CD14-positive monocyte (primary cell): ENCODE results near the gene TEDC1. TPM values are rescaled to one million over a fixed set of nuclear protein-coding genes. Genes with fewer than 3 reads are reported as not detected.

Source experiments
- DNase-seq, 3 donors: peaks; one replicate each; pipeline ENCODE4 v3.0.0-alpha.2; 2011 to 2022
- H2AFZ ChIP-seq: 2 replicates; pipeline ENCODE4 v1.6.0; 2012; ENCODE audit warnings: mild to moderate bottlenecking, low read depth, low read length, inconsistent platforms; ENCODE audit not compliant: insufficient read depth, poor library complexity, severe bottlenecking
- H3K27ac ChIP-seq, 2 donors: 1 replicate in 1 of 2; 2 replicates in 1 of 2; pipeline ENCODE4 v1.5.1; 2012 to 2013; ENCODE audit warnings: low read length in 2 of 2, control low read depth in 1 of 2, inconsistent platforms in 1 of 2, low read depth in 1 of 2, mild to moderate bottlenecking in 1 of 2
- H3K27me3 ChIP-seq, 2 donors: one replicate each; pipeline versions ENCODE4 v1.6.0 to v1.6.1; 2011 to 2013; ENCODE audit warnings: low read length in 2 of 2; ENCODE audit not compliant: control insufficient read depth in 2 of 2, insufficient read depth in 2 of 2
- H3K36me3 ChIP-seq, 2 donors: replicated peaks in 1 of 2; 1 replicate in 1 of 2; 2 replicates in 1 of 2; pipeline versions ENCODE4 v1.5.1 to v1.6.1; 2012 to 2013; ENCODE audit warnings: low read length in 2 of 2, control low read depth in 1 of 2, inconsistent platforms in 1 of 2, mild to moderate bottlenecking in 1 of 2; ENCODE audit not compliant: insufficient read depth in 2 of 2, control insufficient read depth in 1 of 2
- H3K4me1 ChIP-seq, 2 donors: 1 replicate in 1 of 2; 2 replicates in 1 of 2; pipeline versions ENCODE4 v1.5.1 to v1.6.1; 2012 to 2013; ENCODE audit warnings: low read length in 2 of 2, control low read depth in 1 of 2, inconsistent platforms in 1 of 2, mild to moderate bottlenecking in 1 of 2, moderate library complexity in 1 of 2; ENCODE audit not compliant: insufficient read depth in 2 of 2, control insufficient read depth in 1 of 2
- H3K4me2 ChIP-seq: replicated peaks from 2 replicates; pipeline ENCODE3; 2012; ENCODE audit warnings: low read length, moderate library complexity, mild to moderate bottlenecking; ENCODE audit not compliant: poor library complexity, severe bottlenecking; ENCODE audit errors: extremely low read depth
- H3K4me3 ChIP-seq, 3 experiments: fragments of 200-600 bp in 1 of 3; sonication (generic) in 1 of 3; replicated peaks in 1 of 3; 1 replicate in 2 of 3; 2 replicates in 1 of 3; pipeline ENCODE4 v1.5.1; 2011 to 2013; ENCODE audit warnings: low read length in 3 of 3, mild to moderate bottlenecking in 3 of 3, control low read depth in 2 of 3, low read depth in 2 of 3, inconsistent platforms in 1 of 3, moderate library complexity in 1 of 3
- H3K79me2 ChIP-seq: 2 replicates; pipeline ENCODE4 v1.6.0; 2012; ENCODE audit warnings: mild to moderate bottlenecking, control low read depth, inconsistent platforms, low read length, moderate library complexity; ENCODE audit not compliant: insufficient read depth
- H3K9ac ChIP-seq: 2 replicates; pipeline ENCODE4 v1.6.0; 2017; ENCODE audit warnings: low read length, mild to moderate bottlenecking; ENCODE audit not compliant: insufficient read depth, poor library complexity, severe bottlenecking
- H3K9me3 ChIP-seq, 2 donors: replicated peaks in 1 of 2; 1 replicate in 1 of 2; 2 replicates in 1 of 2; pipeline versions ENCODE4 v1.5.1 to v1.6.1; 2012 to 2013; ENCODE audit warnings: low read length in 2 of 2, control low read depth in 1 of 2; ENCODE audit not compliant: control insufficient read depth in 1 of 2, insufficient read depth in 1 of 2
- H4K20me1 ChIP-seq: 2 replicates; pipeline ENCODE4 v1.6.0; 2012; ENCODE audit warnings: mild to moderate bottlenecking, low read length, control low read depth, moderate library complexity; ENCODE audit not compliant: insufficient read depth
- H3K27ac Mint-ChIP-seq, 7 donors: one replicate each; pipeline ENCODE4 v1.8.0; 2020; ENCODE audit warnings: mild to moderate bottlenecking in 7 of 7, mixed read lengths in 7 of 7, moderate library complexity in 6 of 7, inconsistent platforms in 2 of 7
- H3K27me3 Mint-ChIP-seq, 3 donors: one replicate each; pipeline ENCODE4 v1.8.0; 2021 to 2022; ENCODE audit warnings: low read depth in 3 of 3, mild to moderate bottlenecking in 3 of 3, mixed read lengths in 3 of 3, moderate library complexity in 3 of 3, inconsistent platforms in 1 of 3
- H3K36me3 Mint-ChIP-seq, 2 donors: one replicate each; pipeline ENCODE4 v1.8.0; 2020; ENCODE audit warnings: mixed read lengths in 2 of 2, inconsistent platforms in 1 of 2, mild to moderate bottlenecking in 1 of 2
- H3K4me1 Mint-ChIP-seq: one replicate; pipeline ENCODE4 v1.8.0; 2020; ENCODE audit warnings: mild to moderate bottlenecking, mixed read lengths
- H3K4me3 Mint-ChIP-seq, 2 donors: one replicate each; pipeline ENCODE4 v1.8.0; 2020; ENCODE audit warnings: mild to moderate bottlenecking in 2 of 2, mixed read lengths in 2 of 2, moderate library complexity in 1 of 2
- H3K9me3 Mint-ChIP-seq, 7 donors: one replicate each; pipeline ENCODE4 v1.8.0; 2020 to 2022; ENCODE audit warnings: mixed read lengths in 7 of 7, mild to moderate bottlenecking in 6 of 7, moderate library complexity in 6 of 7, inconsistent platforms in 2 of 7
- CTCF ChIP-seq: fragments of 200-600 bp; IDR thresholded peaks from one replicate; pipeline ENCODE4 v1.8.0; 2022; ENCODE audit warnings: antibody characterized with exemption, mild to moderate bottlenecking
- WGBS: methylation state at CpG from one replicate; pipeline ENCODE4 v1.1.5; 2013; ENCODE audit warnings: missing lambda C conversion rate; ENCODE audit not compliant: insufficient coverage; 5-methylcytosine and 5-hydroxymethylcytosine counted together
- intact Hi-C, 2 donors: fragments of 100-400 bp; cut with micrococcal nuclease; formaldehyde crosslinking; loops; one replicate each; pipeline versions ENCODE4 v1.15.0 to v1.15.1; 2023
- polyA plus RNA-seq, 3 donors: library from polyadenylated mRNA; depleted of rRNA in 1 of 3; unstranded in 2 of 3; stranded (reverse) in 1 of 3; fragments of 300-500 nt in 2 of 3; fragments of >200 nt in 1 of 3; fragmentation: Illumina TruSeq in 2 of 3; gene quantifications; 1 replicate in 2 of 3; 2 replicates in 1 of 3; pipeline ENCODE4 v1.2.3, GENCODE V29; 2012 to 2021

TEDC1 gene
- polyA plus RNA-seq, 3 donors, result 7.8 to 23.4 (median 9.0) TPM

- Histone ChIP-seq H3K27me3 (peaks cover 34 to 55% of the 10 kb centered on the region in 2 donors), H3K4me3 (peak overlapping the region in 1 of 3 experiments; percentile 75), H3K4me1 (peaks cover 30 to 35% of the 10 kb centered on the region in 2 donors), H3K9ac (no peak overlapping the region), H4K20me1 (no peaks in the 10 kb centered on the region), H3K9me3 (peaks cover 0 to 23% of the 10 kb centered on the region in 2 donors), H3K36me3 (no peaks in the 10 kb centered on the region), H3K27ac (no peak overlapping the region), H3K4me2 (peak overlapping the region; percentile 87), H3K79me2 (no peaks in the 10 kb centered on the region), H2AFZ (peak overlapping the region; percentile 53)
- whole genome bisulfite sequencing, result 32% methylated on average over 24 of the region's 24 CpGs
- peaks cover 45 to 74% (median 58%) of the 10 kb centered on the region in 3 donors for H3K27me3 Mint-ChIP-seq
- H3K9me3 Mint-ChIP-seq, result peaks cover 0 to 14% (median 8%) of the 10 kb centered on the region in 7 donors
- H3K36me3 Mint-ChIP-seq, result no peaks in the 10 kb centered on the region
- DNase-seq, result no peak
- H3K27ac Mint-ChIP-seq, result no peak overlapping the region
- TF ChIP-seq CTCF, result no peak
- peak overlapping the region; percentile 67 to 90 for H3K4me3 Mint-ChIP-seq
- intact Hi-C loops, result loop anchor here (2.0 to 10.0 kb wide), 3 partner anchors 84 to 327 kb away; no protein-coding TSS in a partner anchor
- peaks cover 28% of the 10 kb centered on the region for H3K4me1 Mint-ChIP-seq
Observed at GRCh38 chr14:105529319-105529568, 38.2 kb downstream of the TEDC1 start.

- WGBS, result 42% methylated on average over 57 of the region's 63 CpGs
- H3K9me3 ChIP-seq, result peaks cover 0 to 23% of the 10 kb centered on the region in 2 donors
- peak overlapping the region; percentile 87 for H3K4me2 ChIP-seq
- peak overlapping the region; percentile 53 for H2AFZ ChIP-seq
- peaks cover 30 to 50% of the 10 kb centered on the region in 2 donors for H3K27me3 ChIP-seq
- Mint-ChIP-seq H3K4me1 (peaks cover 28% of the 10 kb centered on the region), H3K9me3 (peaks cover 0 to 14% (median 8%) of the 10 kb centered on the region in 7 donors), H3K36me3 (no peaks in the 10 kb centered on the region), H3K4me3 (peak overlapping the region; percentile 67 to 90), H3K27ac (no peak overlapping the region), H3K27me3 (peaks cover 43 to 69% (median 54%) of the 10 kb centered on the region in 3 donors)
- no peaks in the 10 kb centered on the region for H4K20me1 ChIP-seq
- intact Hi-C loops, result loop anchor here (2.0 to 10.0 kb wide), 3 partner anchors 85 to 327 kb away; no protein-coding TSS in a partner anchor
- H3K4me1 ChIP-seq, result peaks cover 30 to 35% of the 10 kb centered on the region in 2 donors
- DNase-seq, result no peak
- TF ChIP-seq CTCF, result no peak
- H3K4me3 ChIP-seq, result peak overlapping the region in 1 of 3 experiments; percentile 75
- H3K36me3 ChIP-seq, result no peaks in the 10 kb centered on the region
- no peak overlapping the region for H3K27ac ChIP-seq
- no peak overlapping the region for H3K9ac ChIP-seq
- H3K79me2 ChIP-seq, result no peaks in the 10 kb centered on the region
Observed at GRCh38 chr14:105529569-105530284, 38.7 kb downstream of the TEDC1 start.
